Gastroesophageal sphincter (tissue), 3 donors: ENCODE measurements around the gene PCSK2.

Source experiments
- EP300 ChIP-seq: sonication (generic); formaldehyde crosslinking; IDR thresholded peaks from one replicate; pipeline ENCODE4 v1.6.1; 2017; ENCODE audit warnings: antibody characterized with exemption, mild to moderate bottlenecking
- POLR2A ChIP-seq, 2 donors: fragments of 450-650 bp; IDR thresholded peaks; one replicate each; pipeline ENCODE4 v1.6.1; 2017; ENCODE audit warnings: antibody characterized with exemption in 2 of 2, mild to moderate bottlenecking in 2 of 2, moderate library complexity in 1 of 2
- POLR2AphosphoS5 ChIP-seq: sonication (generic); formaldehyde crosslinking; IDR thresholded peaks from one replicate; pipeline ENCODE4 v1.6.1; 2017; ENCODE audit warnings: antibody characterized with exemption
- TF ChIP-seq, protein P1 (sequence below), 4 experiments: fragments of 200-600 bp in 2 of 4; fragments of 450-650 bp in 2 of 4; sonication (generic) in 1 of 4; IDR thresholded peaks; one replicate each; pipeline ENCODE4 v1.5.1; 2017 to 2019; ENCODE audit warnings: antibody characterized with exemption in 4 of 4, mild to moderate bottlenecking in 2 of 4, moderate library complexity in 2 of 4

DNA sequence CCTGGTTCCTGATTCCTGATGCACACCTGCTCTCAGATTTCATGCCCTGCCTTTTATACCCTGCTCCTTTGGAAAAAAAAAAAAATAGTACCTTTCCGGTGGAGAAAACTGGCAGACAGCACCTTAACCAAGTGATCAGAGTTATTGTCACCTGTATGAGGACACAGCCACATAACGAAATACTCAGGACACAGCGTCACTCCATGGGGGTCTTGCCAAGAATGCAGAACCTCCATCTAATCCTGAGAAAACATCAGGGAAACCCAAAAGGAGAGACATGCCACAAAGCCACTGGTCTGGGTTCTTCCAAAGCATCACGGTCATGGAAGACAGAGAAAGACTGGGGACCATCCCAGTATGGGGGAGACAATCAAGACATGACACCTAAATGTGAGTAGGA, 275.3 kb downstream of the PCSK2 start:
- TF ChIP-seq, protein P1, sequence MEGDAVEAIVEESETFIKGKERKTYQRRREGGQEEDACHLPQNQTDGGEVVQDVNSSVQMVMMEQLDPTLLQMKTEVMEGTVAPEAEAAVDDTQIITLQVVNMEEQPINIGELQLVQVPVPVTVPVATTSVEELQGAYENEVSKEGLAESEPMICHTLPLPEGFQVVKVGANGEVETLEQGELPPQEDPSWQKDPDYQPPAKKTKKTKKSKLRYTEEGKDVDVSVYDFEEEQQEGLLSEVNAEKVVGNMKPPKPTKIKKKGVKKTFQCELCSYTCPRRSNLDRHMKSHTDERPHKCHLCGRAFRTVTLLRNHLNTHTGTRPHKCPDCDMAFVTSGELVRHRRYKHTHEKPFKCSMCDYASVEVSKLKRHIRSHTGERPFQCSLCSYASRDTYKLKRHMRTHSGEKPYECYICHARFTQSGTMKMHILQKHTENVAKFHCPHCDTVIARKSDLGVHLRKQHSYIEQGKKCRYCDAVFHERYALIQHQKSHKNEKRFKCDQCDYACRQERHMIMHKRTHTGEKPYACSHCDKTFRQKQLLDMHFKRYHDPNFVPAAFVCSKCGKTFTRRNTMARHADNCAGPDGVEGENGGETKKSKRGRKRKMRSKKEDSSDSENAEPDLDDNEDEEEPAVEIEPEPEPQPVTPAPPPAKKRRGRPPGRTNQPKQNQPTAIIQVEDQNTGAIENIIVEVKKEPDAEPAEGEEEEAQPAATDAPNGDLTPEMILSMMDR (IDR thresholded peaks at IDR 0.05) = no peak
- TF ChIP-seq POLR2A (IDR thresholded peaks at IDR 0.05) = no peak
- TF ChIP-seq POLR2AphosphoS5 = no peak
- TF ChIP-seq EP300 = no peak
